Measurements from ENCODE around the gene MECP2.

MECP2 gene

GRCh38 chrX:154061801-154062200 is 35.7 kb downstream of the MECP2 start:
- no peak for DNase-seq (ENCODE audit: low read depth)

DNA sequence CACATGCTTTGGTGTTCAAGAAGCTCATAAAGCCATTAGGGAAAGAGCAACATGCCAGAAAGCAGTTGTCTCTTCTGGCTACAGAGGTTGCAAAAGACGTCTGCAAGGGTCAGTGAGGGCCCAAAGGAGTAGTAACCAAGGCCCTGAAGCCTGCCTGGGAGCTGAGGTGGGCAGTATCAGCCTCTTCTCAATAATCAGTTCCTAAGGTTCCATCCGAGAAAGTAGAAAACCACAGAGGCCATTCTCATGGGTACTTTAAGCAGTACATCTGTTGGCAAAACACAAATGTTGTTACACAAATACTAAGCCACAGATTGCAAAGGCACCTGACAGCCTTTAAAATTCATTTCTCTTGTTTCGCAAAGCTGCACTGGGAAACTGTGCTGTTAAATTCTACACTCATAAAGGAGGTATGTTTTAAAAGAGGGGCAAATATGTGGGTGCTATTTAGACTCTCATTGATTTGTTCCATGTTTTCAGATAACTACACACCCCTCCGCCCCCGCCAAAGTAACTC is 37.7 kb downstream of the MECP2 start:
- DNase-seq (ENCODE audit: low read depth) = no peak

GRCh38 chrX:154059231-154059630 is 38.3 kb downstream of the MECP2 start:
- DNase-seq (ENCODE audit: low read depth) = no peak

GRCh38 chrX:154058214-154058997 is 39.1 kb downstream of the MECP2 start:
- no peak for DNase-seq (ENCODE audit: low read depth)

DNA sequence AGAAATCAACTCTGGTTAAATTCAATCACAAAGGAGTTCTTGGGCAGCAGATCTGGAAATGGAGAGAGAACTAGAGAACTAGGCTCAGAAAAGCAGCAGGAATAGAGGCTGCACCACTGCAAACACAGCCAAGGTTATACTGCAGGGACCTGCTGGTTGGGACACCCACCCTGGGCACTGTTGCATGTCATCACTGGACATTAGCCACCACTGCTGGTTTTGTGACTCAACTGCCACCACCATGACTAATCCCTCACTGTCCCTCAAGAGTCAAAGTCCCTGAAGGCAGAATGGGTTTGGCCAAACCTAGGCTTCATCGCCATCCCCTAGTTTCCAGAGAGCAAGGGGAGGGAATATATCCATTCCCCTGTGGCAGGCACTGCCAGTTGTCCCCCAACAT is 39.7 kb downstream of the MECP2 start:
- no peak for DNase-seq (ENCODE audit: low read depth)

- no peak for DNase-seq (ENCODE audit: low read depth)
These were observed 40.7 kb downstream of the MECP2 start for GRCh38 chrX:154056770-154057241.

GRCh38 chrX:154051201-154051810 is 46.2 kb downstream of the MECP2 start:
- no peak for DNase-seq (ENCODE audit: low read depth)

DNA sequence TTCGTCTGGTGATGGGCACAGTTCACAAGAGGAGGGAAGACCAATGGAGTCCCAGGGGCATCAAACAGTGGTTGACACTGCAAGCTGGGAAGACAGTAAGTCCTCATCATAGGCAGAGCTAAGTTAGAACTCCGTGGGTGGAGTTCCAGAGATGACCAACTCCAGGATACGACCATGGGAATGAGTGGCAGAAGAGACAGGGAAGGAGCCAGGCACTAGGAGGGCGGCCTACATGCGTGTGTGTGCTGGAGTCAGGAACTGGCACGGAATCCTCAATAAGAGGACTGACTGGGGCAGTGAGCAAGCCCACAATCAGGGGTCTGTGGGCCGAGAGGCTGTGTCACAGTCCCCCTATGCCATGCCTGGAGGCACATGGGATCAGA is 47.4 kb downstream of the MECP2 start:
- no peak for DNase-seq (ENCODE audit: low read depth)

- no peak for DNase-seq (ENCODE audit: low read depth)
These were observed 48.1 kb downstream of the MECP2 start for GRCh38 chrX:154049209-154050112.

DNA sequence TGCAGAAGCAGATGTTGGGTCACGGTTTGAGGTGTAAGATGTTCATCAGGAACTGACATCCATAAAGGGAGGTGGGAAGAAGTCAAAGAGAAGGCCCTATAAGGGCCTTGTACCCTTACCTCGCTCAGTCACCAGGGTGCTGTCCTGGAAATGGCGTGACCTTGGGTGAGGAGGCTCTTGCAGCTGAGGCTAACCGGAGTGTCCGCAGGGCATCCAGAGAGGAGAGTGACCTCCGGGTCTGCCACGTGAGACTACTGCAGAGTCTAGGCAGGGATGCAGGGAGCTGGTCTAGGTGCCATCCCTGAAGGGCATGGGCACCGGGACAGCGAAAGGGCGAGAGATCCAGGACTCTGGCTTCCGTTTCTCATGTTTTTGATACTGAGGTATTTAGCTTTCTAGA is 49.1 kb downstream of the MECP2 start:
- DNase-seq (ENCODE audit: low read depth) = no peak

DNA sequence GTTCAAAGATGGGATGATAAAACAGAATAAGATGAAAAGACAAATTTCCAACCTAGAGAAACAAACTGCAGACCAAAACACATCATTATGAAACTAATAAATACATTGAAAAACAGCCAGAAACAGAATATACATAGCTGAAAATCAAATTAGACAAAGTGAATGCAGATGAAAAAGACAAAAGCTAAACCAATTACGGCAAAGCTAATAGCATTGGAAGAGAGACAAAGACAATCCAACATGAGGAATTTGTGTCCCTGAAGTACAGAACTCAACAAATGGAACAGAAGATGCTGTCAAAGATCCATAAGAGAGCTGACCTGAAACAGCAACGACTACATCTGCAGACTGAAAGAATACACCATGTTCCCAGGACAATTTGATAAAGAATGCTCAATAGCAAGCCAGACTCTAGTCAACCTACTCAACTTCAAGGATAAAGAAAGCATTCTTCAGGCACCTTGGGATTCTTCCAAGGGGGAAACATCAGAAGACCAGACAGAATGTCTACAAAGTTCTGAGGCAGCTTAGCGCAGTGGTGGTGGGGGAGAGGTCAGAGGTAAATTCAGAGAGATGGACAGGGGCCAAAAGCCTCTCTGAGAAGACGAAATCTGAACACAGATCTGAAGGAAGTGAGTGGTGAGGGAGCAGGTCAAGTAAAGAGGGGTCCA is 50.4 kb downstream of the MECP2 start:
- no peak for DNase-seq (ENCODE audit: low read depth)

DNA sequence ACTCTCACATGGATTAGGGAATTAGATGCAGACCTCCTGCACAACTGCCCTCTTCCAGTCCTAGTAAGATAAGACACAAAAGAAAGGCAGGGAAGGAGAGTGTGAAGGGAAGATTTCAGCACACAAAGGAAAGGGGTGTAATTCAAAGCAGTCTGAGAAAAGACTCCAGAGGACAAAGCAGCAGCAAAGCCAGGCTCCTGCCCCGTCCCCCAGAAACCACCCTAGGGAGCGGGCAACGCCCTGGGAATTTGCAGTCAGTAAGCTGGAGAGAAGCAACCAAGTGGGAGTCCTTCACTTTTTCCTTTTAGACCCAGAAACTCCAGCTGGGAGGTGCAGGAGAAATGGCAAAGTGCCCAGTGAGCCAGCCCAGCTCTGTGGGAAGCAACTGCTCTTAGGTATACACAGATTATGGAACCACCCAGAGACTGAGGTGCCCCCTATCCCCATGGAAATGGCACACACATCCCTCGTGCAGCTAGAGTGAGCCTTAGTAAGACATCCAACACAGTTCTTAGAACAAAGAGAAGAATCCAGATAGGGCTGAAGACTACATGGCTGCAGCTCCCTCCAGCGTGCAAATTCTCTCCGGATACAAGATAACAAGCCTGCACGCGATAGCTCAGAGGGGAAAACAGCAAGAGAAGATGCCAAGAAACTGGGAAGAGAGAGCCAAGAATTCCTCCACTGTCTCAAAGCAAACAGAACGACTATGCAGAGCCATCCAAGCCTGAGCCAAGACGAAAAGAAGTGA is 51.3 kb downstream of the MECP2 start:
- DNase-seq (ENCODE audit: low read depth) = no peak

- no peak for DNase-seq (ENCODE audit: low read depth)
These were observed 53.4 kb downstream of the MECP2 start for GRCh38 chrX:154044091-154044490.

GRCh38 chrX:154043003-154043763 is 54.3 kb downstream of the MECP2 start:
- DNase-seq (ENCODE audit: low read depth) = peak; percentile 36

- DNase-seq (ENCODE audit: low read depth) = no peak
These were observed 56.7 kb downstream of the MECP2 start for GRCh38 chrX:154040863-154041262.

GRCh38 chrX:154040307-154040756 is 57.2 kb downstream of the MECP2 start:
- peak; percentile 63 for DNase-seq (ENCODE audit: low read depth)

DNA sequence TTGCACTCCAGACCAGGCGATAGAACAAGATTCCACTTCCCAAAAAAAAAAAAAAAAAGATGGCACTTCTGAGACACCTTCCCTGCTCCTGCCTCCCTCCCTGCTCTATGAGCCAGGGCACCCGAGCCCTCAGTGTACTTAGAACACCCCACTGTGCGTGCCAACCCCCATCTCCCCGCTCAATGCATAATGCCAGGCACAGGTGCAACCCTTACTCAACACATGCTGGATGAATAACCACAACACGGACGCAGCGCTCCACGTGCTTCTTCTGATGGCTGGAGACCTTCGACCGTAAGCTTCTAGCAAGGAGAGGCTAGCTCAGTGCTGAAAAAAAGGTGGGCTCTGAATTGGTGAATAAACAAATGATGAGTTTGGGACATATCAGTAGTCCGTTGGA is 57.9 kb downstream of the MECP2 start:
- no peak for DNase-seq (ENCODE audit: low read depth)

GRCh38 chrX:154038656-154039055 is 58.9 kb downstream of the MECP2 start:
- DNase-seq (ENCODE audit: low read depth) = no peak

DNA sequence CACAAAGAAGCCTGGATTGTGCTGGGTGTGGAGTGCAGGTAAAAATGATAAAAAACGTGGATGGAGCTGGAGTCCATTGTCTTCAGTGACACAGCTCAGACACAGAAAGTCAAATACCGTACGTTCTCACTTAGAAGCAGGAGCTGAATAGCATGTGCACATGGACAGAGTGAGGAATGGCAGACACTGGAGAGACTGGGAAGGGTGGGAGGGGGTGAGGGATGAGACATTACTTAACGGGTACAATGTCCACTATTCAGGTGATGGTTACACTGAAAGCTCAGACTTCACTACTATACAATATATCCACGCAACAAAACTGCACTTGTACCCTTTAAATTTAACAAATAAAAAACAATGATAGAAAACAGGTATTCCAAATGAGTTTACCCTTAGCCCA is 59.8 kb downstream of the MECP2 start:
- DNase-seq (ENCODE audit: low read depth) = no peak

- DNase-seq (ENCODE audit: low read depth) = no peak
These were observed 61.0 kb downstream of the MECP2 start for GRCh38 chrX:154036513-154036912.

Data from HS-5 (cell line).